ENCODE results near the gene PBX1. TPM values are rescaled to one million over a fixed set of nuclear protein-coding genes. Genes with fewer than 3 reads are reported as not detected.
"Not testable (repeated sequence)": the region's sequence is repeated elsewhere in the genome, so short reads cannot be mapped to it uniquely, and the experiment has no call there.

Gene PBX1
- total RNA-seq: 10 to 100 TPM; 55.4 to 56.2 TPM
- long read RNA-seq, full-length matches to known transcripts: 1 of 16 reads
- long read RNA-seq, partial matches to known transcripts: 8 of 16 reads
- long read RNA-seq, other reads (novel, unspliced or antisense): 7 of 16 reads

DNA sequence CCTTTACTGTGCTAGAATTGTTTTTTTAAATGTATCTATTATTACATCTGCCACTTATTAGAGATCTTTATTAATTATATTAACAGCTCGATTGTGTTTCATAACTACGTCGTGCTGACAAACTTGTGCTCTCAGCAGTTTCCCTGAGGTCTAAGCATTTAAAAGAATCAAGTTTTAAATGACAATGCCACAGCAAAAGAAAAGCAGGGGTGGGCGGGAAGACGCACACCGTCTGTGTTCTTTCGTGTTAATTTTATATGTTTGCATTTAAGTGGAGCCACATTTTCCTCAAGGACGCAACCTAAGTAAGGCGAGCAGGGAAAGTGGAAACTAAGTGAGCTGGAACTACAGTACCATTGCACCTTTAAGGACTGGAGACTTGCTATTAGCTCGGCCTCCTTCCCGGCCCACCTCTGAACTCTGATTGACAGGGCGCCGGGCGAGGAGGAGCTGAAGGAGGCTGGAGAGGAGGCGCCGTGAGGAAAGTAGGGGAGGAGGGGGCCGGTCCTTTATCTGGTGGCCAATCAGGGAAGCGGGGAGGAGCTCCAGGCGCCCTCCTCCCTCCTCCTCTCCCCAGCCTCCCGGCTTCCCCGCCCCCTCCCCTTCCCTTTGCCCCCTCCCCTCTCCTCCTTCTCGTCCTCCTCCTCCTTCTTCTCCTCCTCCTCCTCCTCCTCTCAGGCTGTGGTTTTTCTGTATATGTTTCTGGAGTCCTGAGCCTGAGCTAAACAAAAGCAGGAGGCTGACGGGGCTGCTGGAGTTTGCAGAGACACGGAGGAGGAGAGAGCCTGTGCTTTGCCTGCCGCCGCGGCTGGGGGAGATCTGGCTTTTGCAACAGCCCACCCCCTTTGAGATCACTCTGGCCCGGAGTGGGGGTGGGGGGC, at the start of gene PBX1:
TSS of gene PBX1 (plus strand) at position 724 of the 881 bp plus-strand sequence.
- intact Hi-C loops (cut with DNase I, micrococcal nuclease): no loop called here
- DNase-seq: peak; percentile 94 to 99
- peak; percentile 99 for ATAC-seq

DNA sequence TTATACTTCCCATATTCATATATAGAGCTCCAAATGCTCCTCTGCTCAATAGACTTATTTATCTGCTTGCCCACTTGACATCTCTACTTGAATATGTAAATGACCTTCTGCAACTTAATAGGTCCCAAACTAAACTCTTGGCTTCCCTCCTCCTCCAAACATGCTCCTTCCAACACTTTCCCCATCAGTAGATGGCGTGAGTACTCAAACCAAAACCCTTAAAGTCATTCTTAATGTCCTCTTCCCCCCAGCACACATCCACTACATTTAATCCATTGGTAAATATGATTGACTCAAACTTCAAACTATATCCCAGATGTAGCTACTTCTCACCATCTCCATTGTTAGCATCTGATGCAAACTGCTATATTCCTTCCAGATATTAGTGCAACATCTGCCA, 48.5 kb upstream of the PBX1 start:
- intact Hi-C loops (cut with DNase I, micrococcal nuclease): no loop called here
- DNase-seq: no peak
- no peak for ATAC-seq

DNA sequence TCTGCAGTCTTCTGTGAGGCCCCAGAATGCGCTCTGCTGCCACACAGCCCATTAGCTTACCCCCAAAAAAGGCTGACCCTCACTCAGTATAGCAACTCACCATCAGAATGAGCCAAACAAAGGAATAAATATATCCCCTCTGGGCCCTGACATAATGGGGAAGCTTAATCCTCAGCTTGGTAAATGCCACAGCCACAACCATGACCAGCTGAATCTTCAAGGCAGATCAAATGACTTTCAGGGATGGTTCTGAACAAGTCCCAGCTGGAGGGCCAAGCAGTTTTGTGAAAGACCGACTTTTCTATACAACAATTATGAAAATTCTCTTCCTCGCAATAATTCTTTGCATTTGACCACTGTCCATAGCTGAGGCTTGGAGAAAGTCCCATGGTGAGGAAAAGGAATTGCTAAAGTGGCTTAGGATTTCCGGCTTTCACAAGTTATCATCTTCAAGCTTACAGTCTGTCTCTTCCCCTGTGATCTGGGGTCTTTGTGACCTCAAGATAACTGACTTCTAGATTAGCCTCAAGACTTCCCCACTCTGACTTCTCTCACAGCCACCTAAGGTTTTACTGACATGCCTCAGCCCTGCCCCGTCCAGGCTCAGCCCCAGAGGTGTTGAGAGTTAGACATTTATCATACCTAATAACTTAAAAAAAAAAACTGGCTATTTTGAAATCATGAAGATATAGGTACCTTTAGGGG, 47.8 kb upstream of the PBX1 start:
- intact Hi-C loops (cut with DNase I, micrococcal nuclease): no loop called here
- no peak for DNase-seq
- ATAC-seq: no peak

- DNase-seq: no peak
- ATAC-seq: no peak
- intact Hi-C loops (cut with DNase I, micrococcal nuclease): no loop called here
These were observed 43.8 kb upstream of the PBX1 start for GRCh38 chr1:164515231-164515630.

- ATAC-seq: peak; percentile 56
- intact Hi-C loops (cut with DNase I, micrococcal nuclease): no loop called here
These were observed 43.2 kb upstream of the PBX1 start for GRCh38 chr1:164515711-164516331.

GRCh38 chr1:164516591-164516990, 42.4 kb upstream of the PBX1 start:
- intact Hi-C loops (cut with DNase I, micrococcal nuclease): no loop called here
- no peak for DNase-seq
- ATAC-seq: no peak

More at GRCh38 chr1:164515711-164516331, 43.2 kb upstream of the PBX1 start:
- DNase-seq: peak in 1 of 2 donors; percentile 9

GRCh38 chr1:164518692-164519332, 40.2 kb upstream of the PBX1 start:
- no peak for ATAC-seq
- no peak for DNase-seq
- intact Hi-C loops (cut with DNase I, micrococcal nuclease): no loop called here

DNA sequence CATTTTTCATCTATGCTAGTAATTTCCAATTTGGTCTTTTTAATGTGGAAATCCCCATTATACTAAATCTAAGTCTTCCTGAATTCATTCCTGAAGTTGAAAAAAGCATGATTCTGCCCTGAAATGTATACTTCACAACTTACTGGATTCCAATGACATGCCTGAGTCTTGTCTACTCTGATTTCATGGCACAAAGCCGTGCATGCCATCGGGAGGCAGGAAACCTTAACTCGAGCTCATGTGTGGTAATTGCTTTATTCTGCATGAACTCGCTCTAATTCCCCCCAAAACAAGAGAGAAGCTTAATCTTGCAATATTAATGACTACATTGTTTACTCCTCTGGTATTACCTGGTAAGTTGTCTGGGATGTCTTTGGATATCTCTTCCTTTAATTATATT, 39.6 kb upstream of the PBX1 start:
- no peak for ATAC-seq
- intact Hi-C loops (cut with DNase I, micrococcal nuclease): no loop called here
- DNase-seq: no peak

DNA sequence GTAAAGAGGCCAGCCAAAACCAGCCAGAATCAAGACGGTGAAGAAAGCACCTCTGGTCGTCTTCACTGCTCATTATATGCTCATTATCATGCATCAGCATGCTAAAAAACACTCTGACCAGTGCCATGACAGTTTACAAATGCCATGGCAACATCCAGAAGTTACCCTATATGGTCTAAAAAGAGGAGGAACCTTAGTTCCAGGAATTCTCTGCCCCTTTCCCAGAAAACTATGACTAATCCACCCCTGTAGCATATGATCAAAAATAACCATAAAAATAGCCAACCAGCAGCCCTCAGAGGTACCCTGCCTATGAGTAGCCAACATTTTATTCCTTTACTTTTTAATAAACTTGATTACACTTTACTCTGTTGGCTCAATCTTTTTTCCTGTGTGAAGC, 34.2 kb upstream of the PBX1 start:
- DNase-seq (no peak), ATAC-seq (no peak)
- intact Hi-C loops (cut with DNase I, micrococcal nuclease): no loop called here

DNA sequence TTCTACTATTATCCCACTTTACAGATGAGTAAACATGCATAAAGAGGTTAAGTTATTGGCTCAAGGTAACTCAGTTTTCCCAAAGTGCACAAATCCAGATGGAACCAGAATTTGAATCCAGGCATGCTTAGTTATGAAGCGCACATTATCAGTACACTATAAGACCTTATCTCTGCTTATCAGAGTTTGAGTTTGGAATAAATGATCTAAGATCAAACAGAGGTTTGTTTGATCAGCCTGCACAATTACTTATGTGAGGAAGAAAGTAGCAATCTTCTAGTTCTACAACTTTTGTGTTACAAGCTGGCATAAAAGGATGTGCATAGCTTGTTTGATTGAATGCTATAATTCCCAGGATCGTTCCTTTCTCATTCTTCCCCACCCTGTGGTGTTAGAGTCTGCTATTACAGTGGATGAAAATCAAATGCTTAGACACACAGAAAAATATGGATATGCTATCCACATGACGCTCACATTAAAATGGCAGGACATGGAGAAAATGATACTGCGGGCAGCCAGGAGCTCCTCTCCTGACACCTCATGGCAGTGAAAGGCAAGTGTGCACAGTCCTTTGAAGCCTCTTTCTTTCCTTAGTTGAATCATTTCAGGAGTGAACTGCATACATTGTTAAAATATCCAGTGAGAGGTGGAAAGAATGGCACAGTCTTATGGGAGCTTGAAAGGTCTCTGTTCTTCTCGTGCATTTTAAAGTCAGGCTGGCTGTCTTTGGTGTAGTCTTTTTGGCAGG, 23.9 kb upstream of the PBX1 start:
- intact Hi-C loops (cut with DNase I, micrococcal nuclease): no loop called here
- ATAC-seq (peak; percentile 84), DNase-seq (no peak)

- intact Hi-C loops (cut with DNase I, micrococcal nuclease); ATAC-seq: not testable (repeated sequence)
These were observed 6.5 kb upstream of the PBX1 start for GRCh38 chr1:164552463-164552988.

DNA sequence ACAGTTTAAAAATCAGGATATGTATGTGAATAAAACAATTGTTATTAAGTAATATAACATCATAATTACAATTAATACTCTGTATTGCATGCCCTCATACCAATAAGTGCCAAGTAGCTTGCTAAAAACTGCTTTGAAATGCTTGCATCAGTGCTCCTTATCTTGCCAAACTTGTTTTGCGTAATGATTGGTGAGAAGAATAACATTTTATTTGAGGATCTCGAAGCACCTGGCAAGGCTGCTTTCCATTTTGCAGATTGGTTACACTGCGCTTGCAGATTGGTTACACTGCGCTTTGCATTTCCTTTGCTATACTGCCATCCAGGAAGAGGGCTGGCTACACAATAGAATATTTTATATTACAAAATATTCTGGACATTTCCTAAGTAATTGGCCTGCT, 1.7 kb upstream of the PBX1 start:
- intact Hi-C loops (cut with DNase I, micrococcal nuclease): no loop called here

More at GRCh38 chr1:164552463-164552988, 6.5 kb upstream of the PBX1 start:
- not testable (repeated sequence) for DNase-seq

DNA sequence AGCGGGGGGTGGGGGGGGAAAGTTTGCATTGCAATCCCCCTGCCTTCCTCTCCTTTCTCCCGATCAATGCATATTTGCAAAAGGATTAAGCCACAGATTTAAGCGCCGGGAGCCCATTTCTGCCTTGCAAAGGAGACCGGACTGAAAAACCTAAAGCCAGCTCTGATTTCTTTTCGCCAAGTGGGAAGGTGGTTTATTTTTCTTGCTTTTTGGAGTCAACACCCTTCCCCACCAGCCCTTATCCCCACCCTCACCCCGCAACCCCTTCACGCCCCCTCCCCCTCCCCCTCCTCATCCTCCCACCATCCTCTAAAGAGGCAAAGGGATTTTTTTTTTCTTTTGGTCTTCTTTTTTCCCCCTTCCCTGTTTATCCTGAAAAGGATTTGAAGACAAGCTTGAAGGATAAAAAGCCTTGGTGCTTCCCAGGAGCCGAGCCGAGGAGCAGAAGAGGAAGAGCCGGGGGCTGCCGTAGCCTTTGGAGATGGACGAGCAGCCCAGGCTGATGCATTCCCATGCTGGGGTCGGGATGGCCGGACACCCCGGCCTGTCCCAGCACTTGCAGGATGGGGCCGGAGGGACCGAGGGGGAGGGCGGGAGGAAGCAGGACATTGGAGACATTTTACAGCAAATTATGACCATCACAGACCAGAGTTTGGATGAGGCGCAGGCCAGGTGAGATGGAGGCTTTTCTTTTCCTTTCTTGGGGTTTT, 513 bp downstream of the PBX1 start:
- intact Hi-C loops (cut with DNase I, micrococcal nuclease): loop anchor here in 1 of 2 donors (10.0 kb wide), 1 partner anchor 225 kb away; no protein-coding TSS in a partner anchor
- DNase-seq (peak; percentile 31 to 39), ATAC-seq (peak; percentile 14)

More for the DNA sequence above, 1.7 kb upstream of the PBX1 start:
- DNase-seq (no peak), ATAC-seq (no peak)

DNA sequence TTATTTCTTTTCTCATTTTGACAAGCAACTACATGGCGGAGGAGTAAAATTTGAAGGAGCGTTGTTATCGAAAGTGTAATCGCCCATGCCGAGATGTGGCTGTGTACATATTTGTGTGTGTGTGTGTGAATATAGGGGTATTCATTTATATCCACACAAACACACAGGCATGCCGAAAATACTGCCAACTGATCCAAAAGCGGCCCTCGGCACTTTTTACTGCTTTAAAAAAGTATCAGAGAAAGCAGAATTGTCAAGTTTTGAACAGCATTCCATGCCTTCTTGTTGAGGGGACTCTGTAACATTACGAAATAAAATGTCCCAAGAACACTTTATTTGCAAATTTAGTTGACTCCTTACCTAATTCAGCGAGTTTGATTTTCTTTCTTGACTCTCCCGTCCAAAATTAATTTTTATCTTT, 1.1 kb downstream of the PBX1 start:
- intact Hi-C loops (cut with DNase I, micrococcal nuclease): loop anchor here in 1 of 2 donors (10.0 kb wide), 1 partner anchor 225 kb away; no protein-coding TSS in a partner anchor
- DNase-seq: peak in 1 of 2 donors; percentile 10
- ATAC-seq: no peak

GRCh38 chr1:164560556-164560955, 1.6 kb downstream of the PBX1 start:
- DNase-seq: no peak

GRCh38 chr1:164561007-164561406, 2.0 kb downstream of the PBX1 start:
- ATAC-seq: no peak
- intact Hi-C loops (cut with DNase I, micrococcal nuclease): loop anchor here in 1 of 2 donors (10.0 kb wide), 1 partner anchor 224 kb away; no protein-coding TSS in a partner anchor
- DNase-seq: no peak

More at GRCh38 chr1:164560556-164560955, 1.6 kb downstream of the PBX1 start:
- no peak for ATAC-seq
- intact Hi-C loops (cut with DNase I, micrococcal nuclease): loop anchor here in 1 of 2 donors (10.0 kb wide), 1 partner anchor 224 kb away; no protein-coding TSS in a partner anchor

DNA sequence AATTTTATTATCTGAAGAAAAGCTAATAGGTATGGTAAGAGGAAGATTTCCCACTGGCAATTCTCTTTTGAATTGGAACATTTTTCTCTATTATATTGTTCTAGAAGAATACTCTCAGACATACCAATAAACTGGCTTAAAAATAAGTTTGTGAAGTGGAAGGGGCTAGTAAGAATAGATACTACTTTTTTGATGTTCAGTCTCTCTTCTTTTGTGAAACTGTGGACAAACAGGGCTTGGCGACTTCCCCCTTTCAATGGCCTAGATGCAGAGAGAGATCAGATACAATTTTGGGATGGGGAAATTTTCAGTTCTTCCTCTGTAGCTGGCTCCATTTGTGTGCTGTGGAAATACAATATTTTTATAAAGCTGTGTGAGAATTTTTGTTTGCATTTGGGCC, 2.5 kb downstream of the PBX1 start:
- ATAC-seq (no peak), DNase-seq (no peak)
- intact Hi-C loops (cut with DNase I, micrococcal nuclease): loop anchor here in 1 of 2 donors (10.0 kb wide), 1 partner anchor 223 kb away; no protein-coding TSS in a partner anchor

Data from left colon (tissue), 2 donors.